Prostate gland (tissue), 2 donors: ENCODE data around the gene MSANTD2. TPM values are rescaled to one million over a fixed set of nuclear protein-coding genes. Genes with fewer than 3 reads are reported as not detected.

Experiments used
- DNase-seq: peaks from one replicate; pipeline ENCODE4 v3.0.0-alpha.2; 2019; ENCODE audit warnings: low spot score
- H3K27ac ChIP-seq, 2 donors: fragments of 200-600 bp; sonication (generic); 2 replicates each; pipeline ENCODE4 v1.5.1; 2017 to 2019
- H3K27me3 ChIP-seq: fragments of 200-600 bp; sonication (generic); replicated peaks from 2 replicates; pipeline ENCODE4 v1.5.1; 2019; ENCODE audit not compliant: insufficient read depth
- H3K36me3 ChIP-seq, 2 donors: fragments of 200-600 bp; sonication (generic); 1 replicate in 1 of 2; 2 replicates in 1 of 2; pipeline versions ENCODE4 v1.5.1 to v1.8.1; 2017 to 2019
- H3K4me1 ChIP-seq: fragments of 200-600 bp; sonication (generic); replicated peaks from 2 replicates; pipeline ENCODE4 v1.5.1; 2019
- H3K4me3 ChIP-seq, 2 donors: fragments of 200-600 bp; sonication (generic); 2 replicates each; pipeline ENCODE4 v1.5.1; 2017 to 2019
- H3K9me3 ChIP-seq: fragments of 200-600 bp; sonication (generic); 2 replicates; pipeline ENCODE4 v1.5.1; 2017
- POLR2A ChIP-seq: fragments of 450-650 bp; IDR thresholded peaks from one replicate; pipeline ENCODE4 v1.6.1; 2016; ENCODE audit warnings: antibody characterized with exemption, mild to moderate bottlenecking
- POLR2AphosphoS5 ChIP-seq: sonication (generic); formaldehyde crosslinking; IDR thresholded peaks from one replicate; pipeline ENCODE4 v1.6.1; 2017; ENCODE audit warnings: antibody characterized with exemption
- WGBS: methylation state at CpG from one replicate; pipeline ENCODE4 v1.1.5; 2018; 5-methylcytosine and 5-hydroxymethylcytosine counted together
- intact Hi-C: fragments of 100-400 bp; cut with DNase I; formaldehyde crosslinking; loops from one replicate; pipeline ENCODE4 v1.14.2; 2022
- total RNA-seq, 2 donors: library from RNA; depleted of rRNA; stranded (reverse); fragments of >200 nt; gene quantifications; one replicate each; pipeline ENCODE4 v1.1.0, GENCODE V29; 2016
- TF ChIP-seq, protein P1 (sequence below), 4 experiments: fragments of 200-600 bp in 2 of 4; fragments of 450-650 bp in 2 of 4; sonication (generic) in 2 of 4; IDR thresholded peaks; 1 replicate in 3 of 4; 2 replicates in 1 of 4; pipeline ENCODE4 v1.5.1; 2016 to 2019; ENCODE audit warnings: antibody characterized with exemption in 4 of 4, mild to moderate bottlenecking in 2 of 4, moderate library complexity in 2 of 4

The MSANTD2 gene
- total RNA-seq, 2 donors from 2014 or later = 12.3 to 22.9 TPM

- H3K4me3 ChIP-seq = no peak overlapping the region
- DNase-seq = no peak
- no peaks in the 10 kb centered on the region for H3K36me3 ChIP-seq
- H3K9me3 ChIP-seq = no peaks in the 10 kb centered on the region
- TF ChIP-seq POLR2A (no peak), POLR2AphosphoS5 (no peak)
- TF ChIP-seq, protein P1, sequence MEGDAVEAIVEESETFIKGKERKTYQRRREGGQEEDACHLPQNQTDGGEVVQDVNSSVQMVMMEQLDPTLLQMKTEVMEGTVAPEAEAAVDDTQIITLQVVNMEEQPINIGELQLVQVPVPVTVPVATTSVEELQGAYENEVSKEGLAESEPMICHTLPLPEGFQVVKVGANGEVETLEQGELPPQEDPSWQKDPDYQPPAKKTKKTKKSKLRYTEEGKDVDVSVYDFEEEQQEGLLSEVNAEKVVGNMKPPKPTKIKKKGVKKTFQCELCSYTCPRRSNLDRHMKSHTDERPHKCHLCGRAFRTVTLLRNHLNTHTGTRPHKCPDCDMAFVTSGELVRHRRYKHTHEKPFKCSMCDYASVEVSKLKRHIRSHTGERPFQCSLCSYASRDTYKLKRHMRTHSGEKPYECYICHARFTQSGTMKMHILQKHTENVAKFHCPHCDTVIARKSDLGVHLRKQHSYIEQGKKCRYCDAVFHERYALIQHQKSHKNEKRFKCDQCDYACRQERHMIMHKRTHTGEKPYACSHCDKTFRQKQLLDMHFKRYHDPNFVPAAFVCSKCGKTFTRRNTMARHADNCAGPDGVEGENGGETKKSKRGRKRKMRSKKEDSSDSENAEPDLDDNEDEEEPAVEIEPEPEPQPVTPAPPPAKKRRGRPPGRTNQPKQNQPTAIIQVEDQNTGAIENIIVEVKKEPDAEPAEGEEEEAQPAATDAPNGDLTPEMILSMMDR (IDR thresholded peaks at IDR 0.05) = no peak
- peaks cover 6% of the 10 kb centered on the region for H3K27me3 ChIP-seq
- H3K27ac ChIP-seq = no peak overlapping the region
- intact Hi-C loops = no loop called here
- H3K4me1 ChIP-seq = no peaks in the 10 kb centered on the region
- 42% methylated on average over 6 of the region's 6 CpGs for WGBS
Measured at GRCh38 chr11:124725719-124726105, 74.5 kb downstream of the MSANTD2 start.

GRCh38 chr11:124724979-124725718 lies 75.1 kb downstream of the MSANTD2 start:
- no peaks in the 10 kb centered on the region for H3K36me3 ChIP-seq
- 40% methylated on average over 14 of the region's 14 CpGs for WGBS
- TF ChIP-seq, protein P1 (IDR thresholded peaks at IDR 0.05) = no peak
- TF ChIP-seq POLR2AphosphoS5 (no peak), POLR2A (no peak)
- H3K27ac ChIP-seq = no peak overlapping the region
- no peak overlapping the region for H3K4me3 ChIP-seq
- H3K9me3 ChIP-seq = no peaks in the 10 kb centered on the region
- no peak for DNase-seq
- peaks cover 6% of the 10 kb centered on the region for H3K27me3 ChIP-seq
- no peaks in the 10 kb centered on the region for H3K4me1 ChIP-seq
- intact Hi-C loops = no loop called here

DNA sequence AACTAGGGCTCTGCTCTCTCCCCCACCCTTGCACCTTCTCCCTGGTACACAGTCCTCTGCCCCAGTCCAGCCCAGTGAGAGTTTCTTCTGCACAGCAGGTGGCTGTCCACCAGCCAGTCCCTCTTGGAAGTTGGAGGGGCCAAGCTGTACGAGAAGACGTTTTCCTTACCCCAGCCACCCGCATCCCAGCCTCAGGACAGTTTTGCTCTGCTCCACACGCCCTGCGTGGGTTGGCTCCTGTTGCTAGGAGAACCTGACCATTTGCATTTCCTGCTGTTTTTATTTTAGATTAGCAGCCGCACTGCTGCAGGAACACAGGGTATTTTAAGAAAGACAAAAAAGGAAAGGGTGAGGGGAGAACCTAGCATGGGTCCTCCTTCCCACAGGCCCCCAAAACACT lies 78.0 kb downstream of the MSANTD2 start:
- intact Hi-C loops = no loop called here
- no peaks in the 10 kb centered on the region for H3K36me3 ChIP-seq
- no peak for DNase-seq
- H3K27ac ChIP-seq = no peak overlapping the region
- TF ChIP-seq POLR2AphosphoS5 (no peak), POLR2A (no peak)
- TF ChIP-seq, protein P1 (IDR thresholded peaks at IDR 0.05) = no peak
- no peak overlapping the region for H3K4me3 ChIP-seq
- peaks cover 6% of the 10 kb centered on the region for H3K27me3 ChIP-seq
- WGBS = 57% methylated on average over 6 of the region's 6 CpGs
- H3K4me1 ChIP-seq = no peaks in the 10 kb centered on the region
- H3K9me3 ChIP-seq = no peaks in the 10 kb centered on the region

- Histone ChIP-seq H3K27ac (no peak overlapping the region), H3K36me3 (no peaks in the 10 kb centered on the region), H3K4me3 (no peak overlapping the region), H3K4me1 (no peaks in the 10 kb centered on the region), H3K9me3 (no peaks in the 10 kb centered on the region), H3K27me3 (no peaks in the 10 kb centered on the region)
- WGBS = 36% methylated on average over 2 of the region's 2 CpGs
- TF ChIP-seq POLR2AphosphoS5 (no peak), POLR2A (no peak)
- TF ChIP-seq, protein P1 (IDR thresholded peaks at IDR 0.05) = no peak
- DNase-seq = no peak
- intact Hi-C loops = no loop called here
Measured at GRCh38 chr11:124719534-124719933, 80.7 kb downstream of the MSANTD2 start.

- Histone ChIP-seq H3K4me3 (no peak overlapping the region), H3K27me3 (no peaks in the 10 kb centered on the region)
- WGBS = 35% methylated on average over 14 of the region's 14 CpGs
Measured at GRCh38 chr11:124718801-124719200, 81.4 kb downstream of the MSANTD2 start.

More at GRCh38 chr11:124718801-124719200, 81.4 kb downstream of the MSANTD2 start:
- Histone ChIP-seq H3K9me3 (no peaks in the 10 kb centered on the region), H3K4me1 (no peaks in the 10 kb centered on the region), H3K36me3 (no peaks in the 10 kb centered on the region), H3K27ac (no peak overlapping the region)
- intact Hi-C loops = no loop called here
- TF ChIP-seq POLR2A = no peak
- TF ChIP-seq, protein P1 (IDR thresholded peaks at IDR 0.05) = no peak
- TF ChIP-seq POLR2AphosphoS5 = no peak
- DNase-seq = no peak
